B cell (primary cell): Measurements from ENCODE around the gene CACNA1F. TPM values are rescaled to one million over a fixed set of nuclear protein-coding genes. Genes with fewer than 3 reads are reported as not detected.

Experiments
- ATAC-seq: fragments of 200-7000 bp; cut with Tn5 transposase; one replicate; pipeline ENCODE4 v1.10.0; 2021; ENCODE audit warnings: low read depth, mild to moderate bottlenecking, moderate number of reproducible peaks, moderate library complexity
- CTCF ChIA-PET: fragments of 350-600 bp; sonication (Branson Sonifier 250); formaldehyde crosslinking; loops from one replicate; lab custom pipeline; 2021; ENCODE audit warnings: antibody characterized with exemption, inconsistent platforms; lab: Charles Lee
- POLR2A ChIA-PET: fragments of 350-600 bp; sonication (Branson Sonifier 250); formaldehyde crosslinking; loops from one replicate; lab custom pipeline; 2021; ENCODE audit warnings: antibody characterized with exemption; lab: Charles Lee
- DNase-seq: peaks from one replicate; pipeline ENCODE4 v3.0.0; 2013
- H2AFZ ChIP-seq: 2 replicates; pipeline ENCODE4 v1.6.1; 2012; ENCODE audit warnings: mild to moderate bottlenecking, low read depth, low read length; ENCODE audit not compliant: insufficient read depth, poor library complexity, severe bottlenecking
- H3K27ac ChIP-seq, 2 donors: 1 replicate in 1 of 2; 2 replicates in 1 of 2; pipeline ENCODE4 v1.5.1; 2012 to 2013; ENCODE audit warnings: low read length in 2 of 2, mild to moderate bottlenecking in 2 of 2, moderate library complexity in 1 of 2
- H3K27me3 ChIP-seq, 4 experiments: fragments of 200-600 bp in 1 of 4; sonication (generic) in 1 of 4; replicated peaks in 1 of 4; 1 replicate in 2 of 4; 2 replicates in 2 of 4; pipeline versions ENCODE4 v1.6.1 to v1.7.0; 2013 to 2016; ENCODE audit warnings: low read length in 3 of 4, mild to moderate bottlenecking in 2 of 4, mixed read lengths in 1 of 4, moderate library complexity in 1 of 4; ENCODE audit not compliant: insufficient read depth in 4 of 4, control insufficient read depth in 3 of 4; ENCODE audit errors: control extremely low read depth in 1 of 4
- H3K36me3 ChIP-seq, 2 experiments: replicated peaks in 1 of 2; 1 replicate in 1 of 2; 2 replicates in 1 of 2; pipeline versions ENCODE4 v1.6.1 to v1.7.1; 2013; ENCODE audit warnings: low read length in 1 of 2; ENCODE audit not compliant: insufficient read depth in 2 of 2, control insufficient read depth in 1 of 2; ENCODE audit errors: control extremely low read depth in 1 of 2, extremely low read depth in 1 of 2
- H3K4me1 ChIP-seq, 2 donors: fragments of 200-600 bp in 1 of 2; sonication (generic) in 1 of 2; 1 replicate in 1 of 2; 2 replicates in 1 of 2; pipeline versions ENCODE4 v1.5.1 to v1.6.1; 2013 to 2017; ENCODE audit warnings: low read length in 2 of 2; ENCODE audit not compliant: control insufficient read depth in 2 of 2, insufficient read depth in 2 of 2
- H3K4me2 ChIP-seq: replicated peaks from 2 replicates; pipeline ENCODE3; 2012; ENCODE audit warnings: mild to moderate bottlenecking, low read depth, low read length; ENCODE audit not compliant: poor library complexity, severe bottlenecking
- H3K4me3 ChIP-seq, 5 experiments: fragments of 200-600 bp in 1 of 5; sonication (generic) in 1 of 5; 1 replicate in 3 of 5; 2 replicates in 2 of 5; pipeline versions ENCODE4 v1.5.1 to v1.7.0; 2011 to 2016; ENCODE audit warnings: low read length in 4 of 5, mild to moderate bottlenecking in 4 of 5, low read depth in 2 of 5, control low read depth in 1 of 5, moderate library complexity in 1 of 5; ENCODE audit not compliant: insufficient read depth in 1 of 5; ENCODE audit errors: control extremely low read depth in 1 of 5, extremely low read depth in 1 of 5
- H3K79me2 ChIP-seq: fragments of 200-600 bp; sonication (generic); one replicate; pipeline ENCODE4 v1.6.0; 2016; ENCODE audit warnings: low read length; ENCODE audit not compliant: control insufficient read depth, insufficient read depth
- H3K9ac ChIP-seq: fragments of 200-600 bp; sonication (generic); 2 replicates; pipeline ENCODE4 v1.6.1; 2017; ENCODE audit warnings: mild to moderate bottlenecking, low read length, moderate library complexity
- H3K9me3 ChIP-seq, 3 donors: one replicate each; pipeline versions ENCODE4 v1.6.1 to v1.7.1; 2013; ENCODE audit warnings: low read length in 2 of 3; ENCODE audit not compliant: control insufficient read depth in 2 of 3, insufficient read depth in 1 of 3; ENCODE audit errors: control extremely low read depth in 1 of 3
- H4K20me1 ChIP-seq: 2 replicates; pipeline ENCODE4 v1.6.0; 2012; ENCODE audit warnings: mild to moderate bottlenecking, low read length; ENCODE audit not compliant: insufficient read depth, control insufficient read depth, poor library complexity, severe bottlenecking
- H3K27ac Mint-ChIP-seq: one replicate; pipeline ENCODE4 v1.8.0; 2021; ENCODE audit warnings: mixed read lengths
- H3K27me3 Mint-ChIP-seq: one replicate; pipeline ENCODE4 v1.8.0; 2021; ENCODE audit warnings: mixed read lengths
- H3K4me1 Mint-ChIP-seq: one replicate; pipeline ENCODE4 v1.8.0; 2021; ENCODE audit warnings: mixed read lengths
- H3K4me3 Mint-ChIP-seq: one replicate; pipeline ENCODE4 v1.8.0; 2021; ENCODE audit warnings: mixed read lengths
- H3K9me3 Mint-ChIP-seq: one replicate; pipeline ENCODE4 v1.8.0; 2022; ENCODE audit warnings: mixed read lengths; ENCODE audit not compliant: insufficient read depth
- EZH2 ChIP-seq: IDR thresholded peaks from 2 replicates; pipeline ENCODE4 v1.6.1; 2012; ENCODE audit warnings: borderline replicate concordance, low read depth, mild to moderate bottlenecking, moderate library complexity, low read length; ENCODE audit not compliant: insufficient read depth, poor library complexity, severe bottlenecking
- WGBS: methylation state at CpG from one replicate; pipeline ENCODE4 v1.1.5; 2013; ENCODE audit warnings: missing lambda C conversion rate; ENCODE audit not compliant: insufficient coverage; 5-methylcytosine and 5-hydroxymethylcytosine counted together
- intact Hi-C: fragments of 100-400 bp; cut with micrococcal nuclease; formaldehyde crosslinking; loops from one replicate; pipeline ENCODE4 v1.10.0; 2022
- polyA plus RNA-seq: library from polyadenylated mRNA; depleted of rRNA; stranded (reverse); fragments of >200 nt; gene quantifications from 2 replicates; pipeline ENCODE4 v1.2.3, GENCODE V29; 2012
- total RNA-seq, 2 donors: library from RNA; stranded (reverse); fragments of 120-200 nt in 1 of 2; gene quantifications; 1 replicate in 1 of 2; 2 replicates in 1 of 2; pipeline versions ENCODE4 v1.2.3 to v1.2.4, GENCODE V29; 2013 to 2022
- TF ChIP-seq, protein P1 (sequence below): fragments of 200-600 bp; IDR thresholded peaks from one replicate; pipeline ENCODE4 v1.8.0; 2022; ENCODE audit warnings: antibody characterized with exemption, mild to moderate bottlenecking

The CACNA1F gene
- total and polyA plus RNA-seq, 2 donors (not counting 1 experiment from before 2014, with no cell fraction given): 6.7 to 9.3 TPM

DNA sequence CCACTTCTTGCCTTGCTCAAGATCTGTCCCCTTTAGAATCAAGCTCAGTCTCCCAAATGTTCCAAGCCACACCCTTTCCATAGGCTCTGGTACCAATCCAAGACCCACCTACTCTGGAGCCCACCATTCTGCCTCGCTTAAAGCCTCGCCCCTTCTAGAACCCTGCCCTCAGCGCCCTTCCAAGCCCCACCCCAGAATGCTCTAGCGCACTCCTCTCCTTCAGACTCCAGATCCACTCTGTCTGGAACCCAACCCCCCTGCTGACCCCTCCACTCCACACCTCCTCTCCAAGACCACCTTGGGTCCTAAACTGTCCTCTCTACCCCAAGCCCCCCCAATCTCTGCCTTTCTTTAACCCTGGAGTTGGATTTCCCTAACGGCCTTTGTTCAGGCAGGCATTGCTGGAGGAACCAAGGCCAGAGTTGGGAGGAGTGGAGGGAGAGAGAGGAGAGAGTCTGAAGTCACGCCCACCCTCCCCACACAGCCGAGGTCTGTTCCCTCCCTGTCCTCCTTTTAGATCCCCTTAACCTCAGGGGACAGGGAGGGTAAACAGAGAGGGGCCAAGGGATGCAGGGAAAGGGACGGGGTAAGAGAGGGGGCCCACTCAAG lies 44.6 kb downstream of the CACNA1F start:
- no peak overlapping the region for H3K4me3 Mint-ChIP-seq
- H3K4me1 ChIP-seq: peaks cover 6 to 37% of the 10 kb centered on the region in 2 donors
- H3K36me3 ChIP-seq: peaks cover 0 to 2% of the 10 kb centered on the region in 2 experiments
- ATAC-seq (no peak), DNase-seq (no peak)
- TF ChIP-seq, protein P1, sequence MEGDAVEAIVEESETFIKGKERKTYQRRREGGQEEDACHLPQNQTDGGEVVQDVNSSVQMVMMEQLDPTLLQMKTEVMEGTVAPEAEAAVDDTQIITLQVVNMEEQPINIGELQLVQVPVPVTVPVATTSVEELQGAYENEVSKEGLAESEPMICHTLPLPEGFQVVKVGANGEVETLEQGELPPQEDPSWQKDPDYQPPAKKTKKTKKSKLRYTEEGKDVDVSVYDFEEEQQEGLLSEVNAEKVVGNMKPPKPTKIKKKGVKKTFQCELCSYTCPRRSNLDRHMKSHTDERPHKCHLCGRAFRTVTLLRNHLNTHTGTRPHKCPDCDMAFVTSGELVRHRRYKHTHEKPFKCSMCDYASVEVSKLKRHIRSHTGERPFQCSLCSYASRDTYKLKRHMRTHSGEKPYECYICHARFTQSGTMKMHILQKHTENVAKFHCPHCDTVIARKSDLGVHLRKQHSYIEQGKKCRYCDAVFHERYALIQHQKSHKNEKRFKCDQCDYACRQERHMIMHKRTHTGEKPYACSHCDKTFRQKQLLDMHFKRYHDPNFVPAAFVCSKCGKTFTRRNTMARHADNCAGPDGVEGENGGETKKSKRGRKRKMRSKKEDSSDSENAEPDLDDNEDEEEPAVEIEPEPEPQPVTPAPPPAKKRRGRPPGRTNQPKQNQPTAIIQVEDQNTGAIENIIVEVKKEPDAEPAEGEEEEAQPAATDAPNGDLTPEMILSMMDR: no peak
- TF ChIP-seq EZH2: no peak
- H3K9me3 Mint-ChIP-seq: no peaks in the 10 kb centered on the region
- intact Hi-C loops: no loop called here
- no peak overlapping the region for H2AFZ ChIP-seq
- H3K4me3 ChIP-seq: no peak overlapping the region
- H3K27ac Mint-ChIP-seq: peak overlapping the region; percentile 71
- peaks cover 7% of the 10 kb centered on the region for H3K79me2 ChIP-seq
- peaks cover 0 to 3% (median 0%) of the 10 kb centered on the region in 3 donors for H3K9me3 ChIP-seq
- no peak overlapping the region for H3K4me2 ChIP-seq
- no peak overlapping the region for H3K27ac ChIP-seq
- peaks cover 31% of the 10 kb centered on the region for H3K4me1 Mint-ChIP-seq
- CTCF ChIA-PET: interaction anchor here (1.4 kb wide), 1 partner anchor 22 kb away, joined by 4 read pairs; no protein-coding TSS in a partner anchor
- no peaks in the 10 kb centered on the region for H3K27me3 Mint-ChIP-seq
- H3K9ac ChIP-seq: no peak overlapping the region
- POLR2A ChIA-PET: interaction anchor here (0.8 kb wide), 2 partner anchors 33 to 505 kb away, joined by 3 read pairs; partner anchors contain the start of gene WAS
- WGBS: 100% methylated on average over 1 of the region's 8 CpGs
- H4K20me1 ChIP-seq: no peaks in the 10 kb centered on the region
- H3K27me3 ChIP-seq: no peaks in the 10 kb centered on the region

DNA sequence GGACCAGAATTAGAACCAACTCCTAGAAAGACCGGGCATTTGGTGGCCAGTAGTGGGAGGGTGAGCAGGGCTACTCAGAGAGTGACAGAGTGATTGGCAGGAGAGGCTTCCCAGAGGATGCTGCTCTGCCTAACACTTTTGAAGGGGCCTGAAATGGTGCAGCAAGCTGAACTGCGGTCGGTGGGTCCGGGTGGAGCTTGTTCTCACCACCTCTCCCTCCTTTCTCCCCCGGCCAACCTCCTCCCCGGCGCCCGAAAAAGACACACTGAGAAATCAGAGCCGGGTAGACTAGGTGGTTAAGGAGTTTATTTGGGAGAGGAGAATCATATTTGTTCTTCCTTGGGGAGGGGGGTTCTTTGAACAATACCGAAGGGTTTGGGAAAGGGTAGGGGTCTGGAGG lies 45.6 kb downstream of the CACNA1F start:
- no peak for TF ChIP-seq EZH2
- TF ChIP-seq, protein P1: no peak
- CTCF ChIA-PET: interaction anchor here (0.6 kb wide), 1 partner anchor 32 kb away, joined by 3 read pairs; no protein-coding TSS in a partner anchor
- H3K79me2 ChIP-seq: peaks cover 7% of the 10 kb centered on the region
- POLR2A ChIA-PET: interaction anchor here (0.8 kb wide), 1 partner anchor 31 kb away, joined by 3 read pairs; no protein-coding TSS in a partner anchor
- ATAC-seq (no peak), DNase-seq (no peak)
- peaks cover 0 to 3% (median 0%) of the 10 kb centered on the region in 3 donors for H3K9me3 ChIP-seq
- no peak overlapping the region for H3K4me3 ChIP-seq
- no peak overlapping the region for H2AFZ ChIP-seq
- H3K4me2 ChIP-seq: no peak overlapping the region
- Mint-ChIP-seq H3K27ac (no peak overlapping the region), H3K4me3 (no peak overlapping the region), H3K9me3 (no peaks in the 10 kb centered on the region), H3K27me3 (no peaks in the 10 kb centered on the region), H3K4me1 (peaks cover 26% of the 10 kb centered on the region)
- peaks cover 0 to 7% of the 10 kb centered on the region in 2 experiments for H3K36me3 ChIP-seq
- intact Hi-C loops: no loop called here
- no peak overlapping the region for H3K27ac ChIP-seq
- H4K20me1 ChIP-seq: no peaks in the 10 kb centered on the region
- no peaks in the 10 kb centered on the region for H3K27me3 ChIP-seq
- peaks cover 6 to 33% of the 10 kb centered on the region in 2 donors for H3K4me1 ChIP-seq
- WGBS: 89% methylated on average over 1 of the region's 10 CpGs
- H3K9ac ChIP-seq: no peak overlapping the region
